ENCODE data around the gene IFT74. TPM values are rescaled to one million over a fixed set of nuclear protein-coding genes. Genes with fewer than 3 reads are reported as not detected.
A peak's percentile ranks its signal among the peaks of the same experiment; 100 is the strongest.

IFT74 gene
- polyA plus RNA-seq, 1 donor from 2014 or later: 18.6 TPM

DNA sequence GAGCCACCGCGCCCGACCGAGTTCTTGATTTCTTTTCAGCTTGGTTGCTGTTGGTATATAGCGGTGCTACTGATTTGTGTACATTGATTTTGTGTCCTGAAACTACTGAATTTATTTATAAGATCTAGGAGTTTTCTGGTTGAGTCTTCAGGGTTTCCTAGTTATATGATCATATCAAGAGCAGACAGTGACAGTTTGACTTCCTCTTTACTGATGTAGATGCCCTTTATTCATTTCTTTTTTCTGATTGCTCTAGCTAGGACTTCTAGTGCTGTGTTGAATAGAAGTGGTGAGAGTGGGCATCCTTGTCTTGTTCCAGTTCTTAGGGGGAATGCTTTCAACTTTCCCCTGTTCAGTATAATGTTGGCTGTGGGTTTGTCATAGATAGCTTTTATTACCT is 66.7 kb downstream of the IFT74 start:
- Mint-ChIP-seq H3K27ac (peak overlapping the region in 1 of 3 donors; percentile 44), H3K4me3 (peak overlapping the region in 1 of 4 donors; percentile 14), H3K27me3 (no peaks in the 10 kb centered on the region), H3K4me1 (no peaks in the 10 kb centered on the region), H3K36me3 (peaks cover 22% of the 10 kb centered on the region), H3K9me3 (no peaks in the 10 kb centered on the region)

GRCh38 chr9:27029186-27029585 is 73.0 kb downstream of the IFT74 start:
- Mint-ChIP-seq H3K27me3 (no peaks in the 10 kb centered on the region), H3K27ac (no peak overlapping the region), H3K36me3 (peaks cover 5% of the 10 kb centered on the region), H3K4me1 (peaks cover 0 to 2% (median 0%) of the 10 kb centered on the region in 3 donors), H3K4me3 (no peak overlapping the region), H3K9me3 (no peaks in the 10 kb centered on the region)

- H3K36me3 Mint-ChIP-seq: peaks cover 2% of the 10 kb centered on the region
- H3K27me3 Mint-ChIP-seq: no peaks in the 10 kb centered on the region
- H3K27ac Mint-ChIP-seq: no peak overlapping the region
- H3K9me3 Mint-ChIP-seq: no peaks in the 10 kb centered on the region
- no peak overlapping the region for H3K4me3 Mint-ChIP-seq
- H3K4me1 Mint-ChIP-seq: peaks cover 0 to 2% (median 0%) of the 10 kb centered on the region in 3 donors
Measured at GRCh38 chr9:27033815-27034403, 77.7 kb downstream of the IFT74 start.

GRCh38 chr9:27037499-27037898 is 81.3 kb downstream of the IFT74 start:
- Mint-ChIP-seq H3K27ac (no peak overlapping the region), H3K4me1 (peaks cover 0 to 2% (median 0%) of the 10 kb centered on the region in 3 donors), H3K4me3 (no peak overlapping the region), H3K27me3 (no peaks in the 10 kb centered on the region), H3K9me3 (no peaks in the 10 kb centered on the region), H3K36me3 (peaks cover 6% of the 10 kb centered on the region)

GRCh38 chr9:27041746-27042145 is 85.5 kb downstream of the IFT74 start:
- no peaks in the 10 kb centered on the region for H3K4me1 Mint-ChIP-seq

DNA sequence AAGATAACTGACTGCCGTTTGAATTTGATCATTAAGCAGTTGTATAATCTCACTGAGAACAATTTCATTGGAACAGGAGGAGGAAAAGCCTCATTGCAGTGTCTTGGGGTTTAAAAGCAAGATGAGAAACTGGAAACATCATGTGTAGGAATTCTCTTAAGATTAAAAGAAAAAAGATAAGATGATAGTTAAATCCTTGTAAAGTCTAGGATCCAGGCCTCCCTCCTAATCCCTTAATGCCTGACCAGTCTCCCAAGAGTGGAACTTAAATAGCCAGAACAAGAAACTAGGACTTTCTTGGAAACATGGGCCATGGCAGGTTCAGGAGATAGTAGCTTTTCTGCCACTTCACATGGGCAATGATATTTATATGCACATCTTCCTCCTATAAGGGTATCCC is 86.3 kb downstream of the IFT74 start:
- H3K4me3 Mint-ChIP-seq: no peak overlapping the region
- peaks cover 6% of the 10 kb centered on the region for H3K36me3 Mint-ChIP-seq
- H3K27me3 Mint-ChIP-seq: no peaks in the 10 kb centered on the region
- no peaks in the 10 kb centered on the region for H3K9me3 Mint-ChIP-seq
- H3K27ac Mint-ChIP-seq: no peak overlapping the region
- H3K4me1 Mint-ChIP-seq: no peaks in the 10 kb centered on the region

More at GRCh38 chr9:27041746-27042145, 85.5 kb downstream of the IFT74 start:
- Mint-ChIP-seq H3K36me3 (peaks cover 6% of the 10 kb centered on the region), H3K9me3 (no peaks in the 10 kb centered on the region), H3K27ac (peak overlapping the region in 1 of 3 donors; percentile 29), H3K27me3 (no peaks in the 10 kb centered on the region), H3K4me3 (no peak overlapping the region)

- Mint-ChIP-seq H3K9me3 (no peaks in the 10 kb centered on the region), H3K4me3 (no peak overlapping the region), H3K27ac (no peak overlapping the region), H3K4me1 (no peaks in the 10 kb centered on the region), H3K27me3 (no peaks in the 10 kb centered on the region), H3K36me3 (peaks cover 6% of the 10 kb centered on the region)
Measured at GRCh38 chr9:27043176-27043575, 87.0 kb downstream of the IFT74 start.

DNA sequence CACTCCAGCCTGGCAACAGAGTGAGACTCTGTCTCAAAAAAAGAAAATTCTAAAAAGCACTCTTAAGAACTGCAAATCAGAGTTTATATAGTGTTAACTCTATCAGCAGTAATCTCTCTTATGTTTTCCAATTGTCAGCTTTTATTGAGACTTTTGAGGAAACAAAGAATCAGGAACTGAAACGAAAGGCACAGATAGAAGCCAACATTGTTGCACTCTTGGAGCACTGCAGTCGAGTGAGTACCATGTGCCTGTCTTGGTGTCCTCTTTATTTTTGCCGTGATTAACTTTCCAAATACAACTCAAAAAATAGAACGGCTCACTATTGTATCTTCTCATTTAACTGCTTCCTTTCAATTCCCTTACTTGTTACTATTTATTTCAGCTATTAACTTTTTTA is 90.9 kb downstream of the IFT74 start:
- no peak overlapping the region for H3K27ac Mint-ChIP-seq
- H3K4me3 Mint-ChIP-seq: no peak overlapping the region
- no peaks in the 10 kb centered on the region for H3K4me1 Mint-ChIP-seq
- no peaks in the 10 kb centered on the region for H3K9me3 Mint-ChIP-seq
- H3K36me3 Mint-ChIP-seq: peaks cover 18% of the 10 kb centered on the region
- H3K27me3 Mint-ChIP-seq: no peaks in the 10 kb centered on the region

DNA sequence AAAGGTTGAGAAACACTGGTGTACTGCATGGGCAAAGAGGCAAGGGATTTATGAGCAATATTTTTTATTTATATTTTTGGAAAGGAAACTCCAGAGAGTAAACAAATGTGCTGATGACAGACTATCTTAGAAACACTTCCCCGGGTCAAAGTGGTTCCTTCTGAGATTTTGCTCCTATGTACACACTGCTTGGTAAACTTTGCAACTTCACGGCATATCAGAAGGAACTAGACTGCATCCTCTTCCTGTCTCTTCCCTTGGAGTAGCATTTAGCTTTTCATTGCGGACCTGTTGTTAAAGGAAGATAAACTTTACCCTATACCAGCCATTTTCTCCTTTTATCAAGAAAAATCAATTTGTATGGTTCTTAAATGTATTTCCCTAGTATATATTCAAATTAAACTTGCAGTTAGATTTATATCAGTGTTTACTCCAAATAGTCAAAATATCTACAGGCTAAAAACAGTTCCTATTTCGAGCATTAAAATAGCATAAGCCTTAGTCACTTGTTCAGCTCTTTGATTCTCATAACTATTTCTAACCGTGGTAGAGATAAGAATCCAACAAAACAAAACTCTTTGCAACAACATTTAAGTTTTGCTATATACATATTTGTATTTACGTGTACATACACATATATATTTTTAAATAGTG is 97.3 kb downstream of the IFT74 start:
- peaks cover 19% of the 10 kb centered on the region for H3K36me3 Mint-ChIP-seq
- H3K27me3 Mint-ChIP-seq: no peaks in the 10 kb centered on the region
- no peak overlapping the region for H3K4me3 Mint-ChIP-seq
- no peaks in the 10 kb centered on the region for H3K4me1 Mint-ChIP-seq
- no peak overlapping the region for H3K27ac Mint-ChIP-seq
- H3K9me3 Mint-ChIP-seq: no peaks in the 10 kb centered on the region

DNA sequence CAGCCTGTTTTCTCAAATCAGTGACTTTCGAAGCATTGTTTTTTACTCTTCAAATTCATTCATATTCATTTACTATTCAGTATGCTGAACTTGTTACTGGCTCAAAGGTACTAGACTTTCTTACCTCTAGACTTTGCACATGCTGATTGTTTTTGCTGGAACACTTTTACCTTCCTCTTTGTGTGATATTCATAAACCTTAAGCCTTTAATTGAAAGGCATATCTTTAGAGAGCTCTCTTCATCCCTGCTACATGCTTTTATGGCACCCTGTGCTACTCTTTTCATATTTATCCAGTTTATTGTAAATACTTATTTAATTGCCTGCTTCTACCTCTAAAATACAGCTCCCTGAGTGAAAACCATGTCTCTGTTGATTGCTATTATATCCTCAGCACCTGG is 97.9 kb downstream of the IFT74 start:
- no peaks in the 10 kb centered on the region for H3K27me3 Mint-ChIP-seq
- no peaks in the 10 kb centered on the region for H3K4me1 Mint-ChIP-seq
- H3K27ac Mint-ChIP-seq: no peak overlapping the region
- peaks cover 15% of the 10 kb centered on the region for H3K36me3 Mint-ChIP-seq
- no peaks in the 10 kb centered on the region for H3K9me3 Mint-ChIP-seq
- no peak overlapping the region for H3K4me3 Mint-ChIP-seq

DNA sequence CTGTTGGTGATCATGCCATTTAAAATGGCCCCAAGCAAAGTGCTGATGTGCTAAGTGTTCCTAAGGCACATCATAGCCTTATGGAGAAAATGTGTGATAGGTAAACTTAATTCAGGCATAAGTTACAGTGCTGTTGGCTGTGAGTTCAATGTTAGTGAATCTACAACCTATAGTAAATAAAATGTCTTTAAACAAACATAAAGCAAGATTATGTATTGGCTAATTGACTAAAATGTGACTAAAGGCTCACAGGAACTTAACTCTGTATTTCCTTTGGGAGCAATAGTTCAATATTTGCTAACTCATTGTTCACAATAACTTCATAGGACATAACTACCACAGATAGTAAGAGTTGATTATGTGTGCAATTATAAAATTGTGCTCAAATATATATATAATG is 98.6 kb downstream of the IFT74 start:
- no peak overlapping the region for H3K27ac Mint-ChIP-seq
- no peak overlapping the region for H3K4me3 Mint-ChIP-seq
- H3K27me3 Mint-ChIP-seq: no peaks in the 10 kb centered on the region
- H3K36me3 Mint-ChIP-seq: peaks cover 13% of the 10 kb centered on the region
- H3K4me1 Mint-ChIP-seq: no peaks in the 10 kb centered on the region
- no peaks in the 10 kb centered on the region for H3K9me3 Mint-ChIP-seq

DNA sequence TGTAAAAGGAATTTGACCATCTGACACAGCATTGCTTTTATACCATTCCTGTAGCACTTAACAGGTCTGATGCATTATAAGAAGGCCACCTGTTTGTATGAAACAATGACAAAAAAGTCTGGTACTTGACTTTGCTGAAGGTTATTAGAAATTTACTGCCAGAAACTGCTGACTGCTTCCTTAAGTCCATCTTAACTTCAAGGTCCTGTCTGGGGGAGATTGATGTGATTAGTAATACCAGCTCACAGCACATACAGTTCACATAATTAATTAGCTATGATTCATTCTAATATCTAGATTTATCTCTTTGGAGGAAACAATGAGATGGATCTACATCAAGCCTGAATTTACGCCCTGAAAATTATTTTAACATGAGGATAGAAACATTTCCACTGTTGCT is 103.2 kb downstream of the IFT74 start:
- H3K27me3 Mint-ChIP-seq: no peaks in the 10 kb centered on the region
- no peak overlapping the region for H3K4me3 Mint-ChIP-seq
- peaks cover 3% of the 10 kb centered on the region for H3K36me3 Mint-ChIP-seq
- no peaks in the 10 kb centered on the region for H3K9me3 Mint-ChIP-seq
- H3K27ac Mint-ChIP-seq: no peak overlapping the region
- no peaks in the 10 kb centered on the region for H3K4me1 Mint-ChIP-seq

DNA sequence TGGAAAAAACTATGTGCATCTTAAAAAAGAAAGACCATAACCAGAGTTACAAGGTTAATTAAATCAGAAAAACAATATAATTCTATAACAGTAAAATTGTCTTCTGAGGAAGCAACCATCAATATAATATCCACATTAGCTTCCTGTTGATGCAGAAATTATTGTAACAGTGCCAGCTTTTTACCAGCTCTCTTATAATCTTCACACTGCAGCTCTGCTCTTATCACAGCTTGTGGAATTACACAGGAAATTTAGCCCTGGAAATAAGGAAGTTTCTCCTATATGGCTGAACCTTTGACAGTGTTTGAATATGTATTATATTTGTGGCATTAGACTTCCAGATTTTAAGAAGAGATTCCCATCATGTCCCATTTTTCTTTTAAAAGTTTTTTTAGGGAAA is 103.7 kb downstream of the IFT74 start:
- H3K9me3 Mint-ChIP-seq: no peaks in the 10 kb centered on the region
- peaks cover 3% of the 10 kb centered on the region for H3K36me3 Mint-ChIP-seq
- no peak overlapping the region for H3K27ac Mint-ChIP-seq
- no peak overlapping the region for H3K4me3 Mint-ChIP-seq
- H3K27me3 Mint-ChIP-seq: no peaks in the 10 kb centered on the region
- H3K4me1 Mint-ChIP-seq: no peaks in the 10 kb centered on the region

GRCh38 chr9:27065288-27065687 is 109.1 kb downstream of the IFT74 start:
- Mint-ChIP-seq H3K4me1 (no peaks in the 10 kb centered on the region), H3K36me3 (peaks cover 3% of the 10 kb centered on the region), H3K4me3 (no peak overlapping the region), H3K9me3 (no peaks in the 10 kb centered on the region), H3K27me3 (no peaks in the 10 kb centered on the region), H3K27ac (no peak overlapping the region)

DNA sequence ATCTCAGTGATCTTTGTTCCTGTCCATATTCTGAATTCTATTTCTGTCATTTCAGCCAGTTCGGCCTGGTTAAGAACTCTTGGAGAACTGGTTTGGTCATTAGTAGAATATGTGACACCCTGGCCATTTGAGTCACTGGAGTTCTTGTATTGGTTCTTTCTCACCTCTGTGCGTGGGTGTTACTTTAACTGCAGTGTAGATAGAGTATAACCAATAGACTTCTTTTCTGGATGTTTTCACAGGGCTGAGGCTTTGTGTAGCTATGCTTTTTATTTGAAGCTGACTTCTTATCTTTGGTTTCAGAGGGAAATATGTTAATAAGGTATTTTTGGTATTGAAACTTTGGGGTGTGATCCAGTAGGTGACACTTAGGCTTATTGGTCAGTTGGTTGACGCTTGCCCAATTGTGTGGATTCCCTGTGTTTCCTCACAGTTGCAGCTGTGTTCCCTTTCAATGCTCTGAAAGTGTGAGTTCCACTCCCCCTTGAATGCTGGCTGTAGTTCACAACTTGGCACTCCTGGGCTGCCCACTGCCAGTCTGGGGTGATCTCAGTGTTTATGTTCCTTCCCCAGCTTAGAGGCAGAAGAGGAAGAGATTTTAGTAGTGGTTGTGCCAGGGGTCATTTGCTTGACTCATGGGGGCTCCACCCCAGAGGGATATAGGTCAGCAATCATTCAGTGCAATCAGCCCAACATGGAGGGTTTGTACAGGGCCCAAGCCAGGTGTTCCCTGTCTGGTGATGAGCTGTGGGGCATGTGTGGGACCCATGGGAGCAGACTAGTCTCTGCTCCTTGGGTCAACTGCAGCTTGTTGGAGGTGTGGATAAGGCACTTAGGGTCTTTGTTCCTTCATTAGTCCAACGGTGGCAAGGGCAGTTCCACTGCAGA is 117.9 kb downstream of the IFT74 start:
- peaks cover 2% of the 10 kb centered on the region for H3K36me3 Mint-ChIP-seq
- H3K9me3 Mint-ChIP-seq: no peaks in the 10 kb centered on the region
- no peak overlapping the region for H3K4me3 Mint-ChIP-seq
- no peaks in the 10 kb centered on the region for H3K27me3 Mint-ChIP-seq
- no peak overlapping the region for H3K27ac Mint-ChIP-seq
- H3K4me1 Mint-ChIP-seq: peaks cover 0 to 3% (median 0%) of the 10 kb centered on the region in 3 donors

Measured in IgD-negative memory B cell (primary cell).